Measurements from ENCODE around the gene MTUS2. TPM values are rescaled to one million over a fixed set of nuclear protein-coding genes. Genes with fewer than 3 reads are reported as not detected.
A peak's percentile ranks its signal among the peaks of the same experiment; 100 is the strongest.

Gene MTUS2
- total and polyA plus RNA-seq, 2 of the 8 experiments (the other 6 are each of a cell fraction or from before 2014, with no cell fraction given) = 0.18 to 0.80 TPM

- Histone ChIP-seq H3K9ac (replicated peaks in 1 of 4; ENCODE audit: extremely low read depth in 1 of 4, low read depth in 3 of 4, low read length in 3 of 4) (no peak overlapping the region), H4K20me1 (replicated peaks in 1 of 2; ENCODE audit: control insufficient read depth in 1 of 2, insufficient read depth in 2 of 2, low read length in 2 of 2) (no peaks in the 10 kb centered on the region), H4K91ac (replicated peaks; ENCODE audit: insufficient read length, low read length) (no peak overlapping the region), H3K14ac (ENCODE audit: insufficient read length) (no peak overlapping the region), H3K4me3 (ENCODE audit: extremely low read depth in 1 of 4, insufficient read depth in 2 of 4, low read depth in 3 of 4, low read length in 4 of 4) (no peak overlapping the region), H3K9me3 (ENCODE audit: insufficient read depth in 2 of 2, low read depth in 1 of 2, low read length in 1 of 2) (no peaks in the 10 kb centered on the region), H2AFZ (ENCODE audit: low read length) (no peak overlapping the region), H3K27ac (ENCODE audit: low read depth, low read length) (no peak overlapping the region), H3K79me2 (ENCODE audit: control insufficient read depth in 1 of 2, insufficient read depth in 2 of 2, low read length in 2 of 2) (no peaks in the 10 kb centered on the region), H2AK5ac (ENCODE audit: low read depth, low read length) (no peak overlapping the region), H3K79me1 (ENCODE audit: low read depth, low read length) (no peaks in the 10 kb centered on the region), H3K27me3 (replicated peaks in 1 of 4; ENCODE audit: control insufficient read depth in 3 of 4, extremely low read depth in 1 of 4, insufficient read depth in 3 of 4, low read length in 3 of 4) (peaks cover 0 to 1% (median 0%) of the 10 kb centered on the region in 4 experiments; a peak in 1 of 7 replicates), H3K4me2 (ENCODE audit: insufficient read depth in 1 of 2, low read depth in 2 of 2, low read length in 2 of 2) (no peak overlapping the region), H3K4ac (replicated peaks; ENCODE audit: insufficient read length, low read depth, low read length) (no peak overlapping the region), H3K23ac (ENCODE audit: insufficient read length) (no peak overlapping the region), H3K18ac (ENCODE audit: extremely low read depth, low read length) (no peak overlapping the region), H2BK5ac (ENCODE audit: low read depth, low read length) (no peak overlapping the region), H3K36me3 (ENCODE audit: control insufficient read depth in 2 of 4, insufficient read depth in 4 of 4, low read length in 3 of 4) (no peaks in the 10 kb centered on the region), H2BK12ac (ENCODE audit: low read depth, low read length) (no peak overlapping the region), H2BK20ac (ENCODE audit: low read length) (no peak overlapping the region), H2BK15ac (ENCODE audit: low read length) (no peak overlapping the region), H3K23me2 (ENCODE audit: low read depth, low read length) (no peaks in the 10 kb centered on the region), H3K4me1 (replicated peaks in 1 of 4; ENCODE audit: control insufficient read depth in 3 of 4, insufficient read depth in 4 of 4, low read length in 3 of 4) (peaks cover 0 to 2% (median 0%) of the 10 kb centered on the region in 4 experiments; a peak in 2 of 7 replicates), H4K8ac (ENCODE audit: extremely low read depth, insufficient read depth, low read length) (no peak overlapping the region), H2BK120ac (replicated peaks; ENCODE audit: low read depth, low read length) (no peak overlapping the region), H3K56ac (replicated peaks; ENCODE audit: insufficient read length, low read depth, low read length) (peak overlapping the region; percentile 26), H4K5ac (ENCODE audit: insufficient read length, low read depth, low read length) (no peak overlapping the region)
- 56% methylated on average over 3 of the region's 3 CpGs; no CpG with 5 or more reads in 1 of the 2 experiments for WGBS, 2 experiments (ENCODE audit: extremely low coverage in 1 of 2, insufficient coverage in 1 of 2, insufficient read length in 1 of 2, insufficient replicate concordance in 2 of 2, low coverage in 1 of 2, low lambda C conversion rate in 2 of 2, missing lambda C conversion rate in 1 of 2)
- no peak for DNase-seq (ENCODE audit: low read depth in 1 of 2, low spot score in 2 of 2)
- FAIRE-seq = no peak
- POLR2A ChIA-PET (ENCODE audit: partially characterized antibody) = no interaction called here
- CTCF ChIA-PET (ENCODE audit: partially characterized antibody) = no interaction called here
- TF ChIP-seq CTBP2 (IDR thresholded peaks at IDR 0.05; ENCODE audit: borderline replicate concordance, insufficient read depth, insufficient read length, low read length) (no peak), JUND (IDR thresholded peaks at IDR 0.05; ENCODE audit: low read length) (no peak), RBBP5 (IDR thresholded peaks at IDR 0.05; ENCODE audit: borderline replicate concordance, low read depth, low read length) (no peak), YY1 (IDR thresholded peaks at IDR 0.05; ENCODE audit: low read depth, low read length) (no peak), JUN (IDR thresholded peaks at IDR 0.05; ENCODE audit: low read depth, low read length) (no peak), RNF2 (IDR thresholded peaks at IDR 0.05; ENCODE audit: borderline replicate concordance, low read depth, low read length, missing control alignments, poor library complexity, severe bottlenecking) (no peak), NRF1 (IDR thresholded peaks at IDR 0.05; ENCODE audit: low read depth, low read length) (no peak), SIN3A (conservative IDR thresholded peaks at IDR 0.05 in 1 of 2, IDR thresholded peaks at IDR 0.05 in 1 of 2; ENCODE audit: low read depth in 1 of 2, low read length in 2 of 2) (no peak), KDM4A (IDR thresholded peaks at IDR 0.05; ENCODE audit: low read depth, low read length, severe bottlenecking) (no peak), MAFK (IDR thresholded peaks at IDR 0.05; ENCODE audit: low read depth, low read length) (no peak), GTF2F1 (IDR thresholded peaks at IDR 0.05; ENCODE audit: borderline replicate concordance, low read depth, low read length) (no peak), TEAD4 (IDR thresholded peaks at IDR 0.05; ENCODE audit: low read depth, low read length) (no peak), POLR2A (IDR thresholded peaks at IDR 0.05; ENCODE audit: control extremely low read depth in 1 of 2, low read depth in 2 of 2, low read length in 2 of 2) (no peak), POLR2AphosphoS5 (IDR thresholded peaks at IDR 0.05; ENCODE audit: low read depth, low read length) (no peak)
These were observed 247.3 kb downstream of the MTUS2 start for GRCh38 chr13:29067306-29067945.
